H1 (cell line): ENCODE measurements around the gene CFAP107. TPM values are rescaled to one million over a fixed set of nuclear protein-coding genes. Genes with fewer than 3 reads are reported as not detected.

ENCODE experiments used
- CTCF ChIA-PET: fragments of 300-600 bp; sonication (Branson Sonifier 250); formaldehyde crosslinking; loops from one replicate; lab custom pipeline; 2021; ENCODE audit not compliant: partially characterized antibody; lab: Charles Lee
- POLR2A ChIA-PET: fragments of 300-600 bp; sonication (Branson Sonifier 250); formaldehyde crosslinking; loops from one replicate; lab custom pipeline; 2021; ENCODE audit warnings: inconsistent platforms; ENCODE audit not compliant: partially characterized antibody; lab: Charles Lee
- DNase-seq, 2 experiments: peaks; one replicate each; pipeline versions ENCODE4 v3.0.0 to v3.0.0-alpha.2; 2010 to 2022; ENCODE audit warnings: low spot score in 2 of 2, low read depth in 1 of 2, mixed read lengths in 1 of 2
- FAIRE-seq: peaks from 2 replicates; lab custom pipeline; 2011; peaks lifted over from hg19 to GRCh38; lab: Jason Lieb, UNC
- H2AFZ ChIP-seq: 2 replicates; pipeline ENCODE4 v1.8.1; 2012; ENCODE audit warnings: low read length, inconsistent platforms
- H2AK5ac ChIP-seq: 2 replicates; pipeline ENCODE4 v1.6.1; 2013; ENCODE audit warnings: low read depth, low read length
- H2BK120ac ChIP-seq: replicated peaks from 2 replicates; pipeline ENCODE3; 2013; ENCODE audit warnings: low read depth, low read length, inconsistent platforms
- H2BK12ac ChIP-seq: 2 replicates; pipeline ENCODE4 v1.6.1; 2013; ENCODE audit warnings: low read depth, low read length
- H2BK15ac ChIP-seq: 2 replicates; pipeline ENCODE4 v1.6.1; 2013; ENCODE audit warnings: low read length
- H2BK20ac ChIP-seq: 2 replicates; pipeline ENCODE4 v1.6.1; 2013; ENCODE audit warnings: low read length
- H2BK5ac ChIP-seq: 2 replicates; pipeline ENCODE4 v1.6.1; 2013; ENCODE audit warnings: low read depth, low read length
- H3K14ac ChIP-seq: 2 replicates; pipeline ENCODE4 v1.6.1; 2013; ENCODE audit warnings: inconsistent platforms; ENCODE audit not compliant: insufficient read length
- H3K18ac ChIP-seq: 2 replicates; pipeline ENCODE4 v1.6.1; 2013; ENCODE audit warnings: low read length; ENCODE audit errors: extremely low read depth
- H3K23ac ChIP-seq: 2 replicates; pipeline ENCODE4 v1.6.1; 2013; ENCODE audit warnings: inconsistent platforms; ENCODE audit not compliant: insufficient read length
- H3K23me2 ChIP-seq: 2 replicates; pipeline ENCODE4 v1.6.1; 2013; ENCODE audit warnings: low read depth, low read length
- H3K27ac ChIP-seq: 2 replicates; pipeline ENCODE4 v1.6.1; 2011; ENCODE audit warnings: low read depth, low read length, inconsistent platforms
- H3K27me3 ChIP-seq, 4 experiments: replicated peaks in 1 of 4; 1 replicate in 1 of 4; 2 replicates in 3 of 4; pipeline versions ENCODE4 v1.6.1 to v1.8.1; 2011 to 2013; ENCODE audit warnings: low read length in 3 of 4, mild to moderate bottlenecking in 3 of 4, inconsistent platforms in 2 of 4, mixed read lengths in 2 of 4, moderate library complexity in 1 of 4; ENCODE audit not compliant: control insufficient read depth in 3 of 4, insufficient read depth in 3 of 4; ENCODE audit errors: extremely low read depth in 1 of 4
- H3K36me3 ChIP-seq, 4 experiments: 2 replicates each; pipeline versions ENCODE4 v1.6.1 to v1.8.1; 2011 to 2013; ENCODE audit warnings: mild to moderate bottlenecking in 4 of 4, low read length in 3 of 4, moderate library complexity in 2 of 4, control low read depth in 1 of 4, inconsistent platforms in 1 of 4; ENCODE audit not compliant: insufficient read depth in 4 of 4, control insufficient read depth in 2 of 4
- H3K4ac ChIP-seq: replicated peaks from 2 replicates; pipeline ENCODE3; 2013; ENCODE audit warnings: low read length, low read depth, mixed read lengths, inconsistent platforms; ENCODE audit not compliant: insufficient read length
- H3K4me1 ChIP-seq, 4 experiments: replicated peaks in 1 of 4; 1 replicate in 1 of 4; 2 replicates in 3 of 4; pipeline versions ENCODE4 v1.6.1 to v1.8.1; 2011 to 2013; ENCODE audit warnings: low read length in 3 of 4, inconsistent platforms in 2 of 4, mixed read lengths in 1 of 4; ENCODE audit not compliant: insufficient read depth in 4 of 4, control insufficient read depth in 3 of 4
- H3K4me2 ChIP-seq, 2 experiments: 2 replicates each; pipeline versions ENCODE4 v1.6.1 to v1.8.1; 2011 to 2013; ENCODE audit warnings: low read depth in 2 of 2, low read length in 2 of 2, control low read depth in 1 of 2, inconsistent platforms in 1 of 2, mild to moderate bottlenecking in 1 of 2; ENCODE audit not compliant: insufficient read depth in 1 of 2
- H3K4me3 ChIP-seq, 4 experiments: fragments of 200-600, 300-600 bp in 1 of 4; sonication (generic), shearing (Covaris generic), sonication (Bioruptor Twin) in 1 of 4; 2 replicates each; pipeline versions ENCODE4 v1.5.1 to v1.8.1; 2011 to 2016; ENCODE audit warnings: low read length in 4 of 4, low read depth in 3 of 4, control low read depth in 2 of 4, inconsistent platforms in 2 of 4, mild to moderate bottlenecking in 2 of 4, mixed read lengths in 1 of 4, moderate library complexity in 1 of 4; ENCODE audit not compliant: insufficient read depth in 2 of 4; ENCODE audit errors: extremely low read depth in 1 of 4
- H3K56ac ChIP-seq: replicated peaks from 2 replicates; pipeline ENCODE3; 2013; ENCODE audit warnings: low read depth, mild to moderate bottlenecking, mixed read lengths, low read length, inconsistent platforms; ENCODE audit not compliant: insufficient read length
- H3K79me1 ChIP-seq: 2 replicates; pipeline ENCODE4 v1.6.1; 2013; ENCODE audit warnings: low read depth, low read length, control low read depth
- H3K79me2 ChIP-seq, 2 experiments: 2 replicates each; pipeline versions ENCODE4 v1.6.1 to v1.8.1; 2012 to 2013; ENCODE audit warnings: low read length in 2 of 2, mild to moderate bottlenecking in 2 of 2, inconsistent platforms in 1 of 2; ENCODE audit not compliant: insufficient read depth in 2 of 2, control insufficient read depth in 1 of 2
- H3K9ac ChIP-seq, 4 experiments: replicated peaks in 1 of 4; 1 replicate in 1 of 4; 2 replicates in 3 of 4; pipeline versions ENCODE4 v1.6.1 to v1.8.1; 2011 to 2013; ENCODE audit warnings: low read depth in 3 of 4, low read length in 3 of 4, control low read depth in 2 of 4, mild to moderate bottlenecking in 2 of 4, moderate library complexity in 2 of 4, inconsistent platforms in 1 of 4; ENCODE audit errors: extremely low read depth in 1 of 4
- H3K9me3 ChIP-seq, 2 experiments: 2 replicates each; pipeline versions ENCODE4 v1.6.1 to v1.8.1; 2012 to 2013; ENCODE audit warnings: mild to moderate bottlenecking in 2 of 2, moderate library complexity in 2 of 2, control low read depth in 1 of 2, inconsistent platforms in 1 of 2, low read depth in 1 of 2, low read length in 1 of 2, mixed read lengths in 1 of 2; ENCODE audit not compliant: insufficient read depth in 2 of 2
- H4K20me1 ChIP-seq, 2 experiments: replicated peaks in 1 of 2; 2 replicates each; pipeline versions ENCODE3 to v1.8.1; 2011 to 2013; ENCODE audit warnings: inconsistent platforms in 2 of 2, low read length in 2 of 2, mild to moderate bottlenecking in 1 of 2; ENCODE audit not compliant: insufficient read depth in 2 of 2, control insufficient read depth in 1 of 2
- H4K5ac ChIP-seq: 2 replicates; pipeline ENCODE4 v1.6.1; 2013; ENCODE audit warnings: low read length, low read depth, mixed read lengths, inconsistent platforms; ENCODE audit not compliant: insufficient read length
- H4K8ac ChIP-seq: 2 replicates; pipeline ENCODE4 v1.8.0; 2013; ENCODE audit warnings: mild to moderate bottlenecking, moderate library complexity, low read length, inconsistent platforms; ENCODE audit not compliant: insufficient read depth; ENCODE audit errors: extremely low read depth
- H4K91ac ChIP-seq: replicated peaks from 2 replicates; pipeline ENCODE3; 2013; ENCODE audit warnings: low read length, mixed read lengths, inconsistent platforms; ENCODE audit not compliant: insufficient read length
- BCL11A ChIP-seq, 2 experiments: IDR thresholded peaks; one replicate each; pipeline ENCODE4 v1.6.1; 2011; ENCODE audit warnings: low read depth in 2 of 2, low read length in 2 of 2, mild to moderate bottlenecking in 2 of 2
- CHD1 ChIP-seq: IDR thresholded peaks from 2 replicates; pipeline ENCODE4 v1.6.1; 2012; ENCODE audit warnings: low read depth, low read length, improper control_type of control experiment
- CREB1 ChIP-seq: IDR thresholded peaks from 2 replicates; pipeline ENCODE4 v1.6.1; 2012; ENCODE audit warnings: inconsistent platforms
- JUND ChIP-seq: IDR thresholded peaks from 2 replicates; pipeline ENCODE4 v1.6.1; 2011; ENCODE audit warnings: mild to moderate bottlenecking, improper control_type of control experiment, low read length
- KDM4A ChIP-seq: IDR thresholded peaks from one replicate; pipeline ENCODE4 v1.7.1; 2012; ENCODE audit warnings: low read depth, mild to moderate bottlenecking, moderate library complexity, low read length, inconsistent platforms; ENCODE audit not compliant: severe bottlenecking
- KDM5A ChIP-seq: fragments of 200-600 bp; IDR thresholded peaks from 2 replicates; pipeline ENCODE4 v1.7.1; 2012; ENCODE audit warnings: mild to moderate bottlenecking, low read length, inconsistent platforms, mixed read lengths
- POU5F1 ChIP-seq: IDR thresholded peaks from 2 replicates; pipeline ENCODE4 v1.6.1; 2011; ENCODE audit warnings: low read depth, mild to moderate bottlenecking, low read length, moderate library complexity
- RBBP5 ChIP-seq: IDR thresholded peaks from 2 replicates; pipeline ENCODE4 v1.7.1; 2012; ENCODE audit warnings: low read depth, mild to moderate bottlenecking, inconsistent platforms, low read length, moderate library complexity, borderline replicate concordance
- RXRA ChIP-seq: IDR thresholded peaks from 2 replicates; pipeline ENCODE4 v1.6.1; 2011; ENCODE audit warnings: low read depth, mild to moderate bottlenecking, low read length, moderate library complexity; ENCODE audit not compliant: insufficient read depth
- SIX5 ChIP-seq: IDR thresholded peaks from 2 replicates; pipeline ENCODE4 v1.6.1; 2011; ENCODE audit warnings: mild to moderate bottlenecking, low read depth, low read length
- SP1 ChIP-seq: IDR thresholded peaks from 2 replicates; pipeline ENCODE4 v1.6.1; 2011; ENCODE audit warnings: low read depth, low read length
- TAF1 ChIP-seq: IDR thresholded peaks from 2 replicates; pipeline ENCODE4 v1.6.1; 2011; ENCODE audit warnings: mild to moderate bottlenecking, low read depth, low read length
- TBP ChIP-seq: IDR thresholded peaks from 2 replicates; pipeline ENCODE4 v1.6.1; 2011; ENCODE audit warnings: low read depth, low read length, improper control_type of control experiment
- WGBS, 2 experiments: shearing (Covaris generic) in 1 of 2; methylation state at CpG; one replicate each; pipeline versions ENCODE4 v1.1.6 to v1.1.7; 2013 to 2015; ENCODE audit warnings: low lambda C conversion rate in 2 of 2, mixed read lengths in 2 of 2, inconsistent platforms in 1 of 2, low coverage in 1 of 2, missing lambda C conversion rate in 1 of 2; ENCODE audit not compliant: insufficient replicate concordance in 2 of 2, insufficient coverage in 1 of 2, insufficient read length in 1 of 2; ENCODE audit errors: extremely low coverage in 1 of 2, missing lambda C conversion rate in 1 of 2; 5-methylcytosine and 5-hydroxymethylcytosine counted together
- polyA plus RNA-seq, 7 experiments: library from polyadenylated mRNA; depleted of rRNA in 3 of 7; stranded (reverse) in 5 of 7; unstranded in 2 of 7; fragments of >200 nt in 5 of 7; fragments of 200-250 nt in 2 of 7; gene quantifications; 1 replicate in 5 of 7; 2 replicates in 1 of 7; 4 replicates in 1 of 7; pipeline versions ENCODE4 v1.2.1 to v1.2.3, GENCODE V29; 2011 to 2013; ENCODE audit warnings: missing spikeins in 2 of 7, mixed read lengths in 2 of 7
- total RNA-seq: library from RNA; stranded (reverse); fragmentation: NEBNext Ultra II Directional; extraction: Animal tissue kit (Norgen Biotek cat#: 25700); gene quantifications from 2 replicates; pipeline ENCODE4 v1.2.1, GENCODE V29; 2021
- TF ChIP-seq, protein P1 (sequence below): IDR thresholded peaks from 2 replicates; pipeline ENCODE4 v1.6.1; 2012; ENCODE audit warnings: inconsistent platforms

Gene CFAP107
- total and polyA plus RNA-seq, 2 of the 8 experiments (the other 6 are each of a cell fraction or from before 2014, with no cell fraction given): 0.23 TPM; not detected in 1

DNA sequence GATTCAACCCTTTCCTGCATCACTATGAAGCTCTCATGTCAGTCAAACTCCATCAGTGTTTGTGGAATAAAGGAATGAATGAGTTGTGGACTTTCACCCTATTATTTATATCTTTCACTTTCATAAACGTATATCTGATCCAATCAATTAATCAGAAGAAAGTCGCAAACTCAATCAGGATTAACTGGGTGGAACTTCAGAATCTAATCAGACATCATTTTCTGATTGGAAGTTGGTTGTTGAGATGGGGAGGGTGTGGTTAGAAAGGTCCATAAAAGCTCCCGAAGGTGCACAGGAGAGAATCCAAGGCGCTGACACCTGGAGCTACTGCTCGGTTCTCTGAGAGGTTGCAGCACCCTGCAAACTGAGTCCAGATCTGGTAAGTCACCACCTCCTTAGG is 27.4 kb downstream of the CFAP107 start, which contains the start of gene PRAMEF12:
TSS of gene PRAMEF12 (plus strand) at position 301 of the 400 bp plus-strand sequence. CDS start 1,130 bp downstream, outside the sequence.
- no peak for TF ChIP-seq SIX5
- no peak for TF ChIP-seq TBP
- TF ChIP-seq, protein P1, sequence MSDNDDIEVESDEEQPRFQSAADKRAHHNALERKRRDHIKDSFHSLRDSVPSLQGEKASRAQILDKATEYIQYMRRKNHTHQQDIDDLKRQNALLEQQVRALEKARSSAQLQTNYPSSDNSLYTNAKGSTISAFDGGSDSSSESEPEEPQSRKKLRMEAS: no peak
- no peak for TF ChIP-seq KDM4A
- TF ChIP-seq CHD1: no peak
- TF ChIP-seq BCL11A (IDR thresholded peaks at IDR 0.05; ENCODE audit: low read depth in 2 of 2, low read length in 2 of 2): no peak
- no peak for TF ChIP-seq TAF1
- no peak for TF ChIP-seq SP1
- no peak for TF ChIP-seq KDM5A
- no peak for TF ChIP-seq RXRA
- TF ChIP-seq RBBP5: no peak
- no peak for TF ChIP-seq CREB1
- TF ChIP-seq POU5F1: no peak
- TF ChIP-seq JUND: no peak
- no peak within 1 kb of the TSS for H4K8ac ChIP-seq
- no peaks in the 10 kb centered on the region for H3K27me3 ChIP-seq
- H4K5ac ChIP-seq: no peak within 1 kb of the TSS
- 0 out of 2 replicates have a peak within 1 kb of the TSS, but pooled peaks have one; percentile 46 for H2BK15ac ChIP-seq
- no peak within 1 kb of the TSS for H3K23ac ChIP-seq
- no peak within 1 kb of the TSS for H2BK120ac ChIP-seq
- no peaks in the 10 kb centered on the region; a peak in 1 of 8 replicates for H3K36me3 ChIP-seq
- no peak within 1 kb of the TSS for H3K4me2 ChIP-seq
- H4K91ac ChIP-seq: no peak within 1 kb of the TSS
- no peak within 1 kb of the TSS for H2BK5ac ChIP-seq
- no peak within 1 kb of the TSS for H2BK12ac ChIP-seq
- H2AK5ac ChIP-seq: no peak within 1 kb of the TSS
- DNase-seq (no peak), FAIRE-seq (no peak)
- H3K18ac ChIP-seq: no peak within 1 kb of the TSS
- no peak within 1 kb of the TSS for H3K56ac ChIP-seq
- H3K9me3 ChIP-seq: no peaks in the 10 kb centered on the region
- H3K23me2 ChIP-seq: no peaks in the 10 kb centered on the region
- H3K4me1 ChIP-seq: no peaks in the 10 kb centered on the region
- H3K9ac ChIP-seq: no peak within 1 kb of the TSS
- H3K14ac ChIP-seq: no peak within 1 kb of the TSS
- WGBS, 2 experiments: 88% methylated on average over 5 of the region's 5 CpGs; no CpG with 5 or more reads in 1 of the 2 experiments
- no peak within 1 kb of the TSS for H3K27ac ChIP-seq
- CTCF ChIA-PET: interaction anchor here (1.4 to 1.5 kb wide), 2 partner anchors 9 to 13 kb away, joined by 3 read pairs; no protein-coding TSS in a partner anchor
- no peaks in the 10 kb centered on the region for H3K79me1 ChIP-seq
- no peaks in the 10 kb centered on the region for H3K79me2 ChIP-seq
- H4K20me1 ChIP-seq: no peaks in the 10 kb centered on the region
- H3K4me3 ChIP-seq: no peak within 1 kb of the TSS
- H3K4ac ChIP-seq: no peak within 1 kb of the TSS
- no peak within 1 kb of the TSS for H2BK20ac ChIP-seq
- POLR2A ChIA-PET: no interaction called here
- H2AFZ ChIP-seq: no peak within 1 kb of the TSS
